Fibroblast of gingiva (primary cell): ENCODE results near the gene PPP1R26.
"Not testable (repeated sequence)": the region's sequence is repeated elsewhere in the genome, so short reads cannot be mapped to it uniquely, and the experiment has no call there.

Source experiments
- DNase-seq: peaks from one replicate; pipeline ENCODE4 v3.0.0-alpha.2; 2011; ENCODE audit warnings: low read depth

Gene PPP1R26

DNA sequence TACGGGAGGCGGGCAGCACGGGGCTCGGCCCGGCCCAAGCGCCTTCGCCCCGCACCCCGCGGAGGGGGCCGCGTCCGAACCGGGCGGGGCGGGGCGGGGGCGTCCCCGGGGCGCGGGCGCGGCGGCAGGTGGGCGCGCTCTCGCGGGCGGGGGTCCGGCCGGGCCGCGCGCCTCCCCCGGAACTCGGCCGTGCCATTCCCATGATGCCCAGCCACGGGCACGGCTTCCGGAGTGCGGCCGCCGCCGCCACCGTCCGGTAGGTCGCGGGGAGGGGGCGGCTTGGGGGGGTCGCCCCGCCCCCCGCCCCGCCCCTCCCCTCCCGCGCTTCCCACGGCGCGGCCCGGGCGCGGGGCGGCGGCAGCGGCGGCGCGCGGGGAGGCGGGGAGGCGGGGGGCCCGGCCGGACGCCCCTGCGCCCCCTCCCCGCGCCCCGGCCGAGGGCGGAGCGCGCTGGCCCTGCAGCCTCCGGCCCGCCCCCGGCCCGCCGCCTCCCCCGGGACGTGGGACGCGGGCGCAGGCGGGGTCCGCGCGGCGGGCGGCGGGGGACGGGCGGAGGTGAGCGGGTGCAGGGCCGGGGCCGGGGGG lies at the start of gene PPP1R26:
Gene PPP1R26 (plus strand): TSS at position 314 of the 584 bp plus-strand sequence. CDS start 4,729 bp downstream, outside the sequence.
- DNase-seq, result no peak

- no peak for DNase-seq
Observed at GRCh38 chr9:135437259-135437658, 42.3 kb upstream of the PPP1R26 start.

DNA sequence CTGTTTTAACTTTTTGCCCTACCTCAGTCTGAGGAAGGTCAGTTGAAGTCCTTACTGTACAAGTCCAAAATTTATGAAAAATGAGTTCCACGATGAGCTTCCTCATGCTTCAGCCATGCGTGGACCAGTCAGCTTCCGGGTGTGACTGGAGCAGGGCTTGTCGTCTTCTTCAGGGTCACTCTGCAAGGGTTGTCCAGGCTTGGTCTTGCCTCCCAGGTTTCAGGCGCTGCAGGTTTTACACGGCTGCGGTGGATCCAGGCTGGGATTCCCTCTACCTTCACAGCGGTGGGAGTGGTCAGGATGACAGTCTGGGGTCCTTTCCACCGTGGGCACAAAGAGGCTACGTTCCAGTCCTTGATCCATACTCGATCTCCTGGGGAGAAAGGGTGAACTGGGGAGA lies 41.9 kb upstream of the PPP1R26 start:
- not testable (repeated sequence) for DNase-seq

GRCh38 chr9:135438581-135439232 lies 40.9 kb upstream of the PPP1R26 start:
- not testable (repeated sequence) for DNase-seq

- not testable (repeated sequence) for DNase-seq
Observed at GRCh38 chr9:135439514-135439913, 40.1 kb upstream of the PPP1R26 start.

- DNase-seq, result no peak
Observed at GRCh38 chr9:135439916-135440315, 39.7 kb upstream of the PPP1R26 start.

GRCh38 chr9:135440620-135441019 lies 39.0 kb upstream of the PPP1R26 start:
- DNase-seq, result no peak

GRCh38 chr9:135441105-135442071 lies 38.2 kb upstream of the PPP1R26 start:
- not testable (repeated sequence) for DNase-seq

GRCh38 chr9:135442075-135442474 lies 37.5 kb upstream of the PPP1R26 start:
- DNase-seq, result no peak

GRCh38 chr9:135443797-135444425 lies 35.7 kb upstream of the PPP1R26 start:
- DNase-seq, result no peak

- no peak for DNase-seq
Observed at GRCh38 chr9:135447126-135447525, 32.5 kb upstream of the PPP1R26 start.

GRCh38 chr9:135448663-135449100 lies 30.9 kb upstream of the PPP1R26 start:
- DNase-seq, result no peak

DNA sequence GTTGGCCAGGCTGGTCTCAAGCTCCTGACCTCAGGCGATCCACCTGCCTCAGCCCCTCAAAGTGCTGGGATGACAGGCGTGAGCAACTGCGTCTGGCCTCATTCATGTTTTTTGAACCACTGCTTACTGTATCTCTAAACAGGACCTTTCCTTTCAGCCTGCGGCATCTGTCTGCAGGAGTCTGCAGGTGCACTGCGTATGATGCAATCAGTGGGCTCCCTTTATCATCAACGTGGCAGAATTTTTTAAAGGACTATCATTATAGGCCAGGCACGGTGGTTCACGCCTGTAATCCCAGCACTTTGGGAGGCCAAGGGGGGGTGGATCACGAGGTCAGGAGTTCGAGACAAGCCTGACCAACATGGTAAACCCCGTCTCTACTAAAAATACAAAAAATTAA lies 30.1 kb upstream of the PPP1R26 start:
- DNase-seq, result not testable (repeated sequence)

GRCh38 chr9:135450956-135451355 lies 28.6 kb upstream of the PPP1R26 start:
- DNase-seq, result no peak

- DNase-seq, result not testable (repeated sequence)
Observed at GRCh38 chr9:135451909-135452308, 27.7 kb upstream of the PPP1R26 start.

GRCh38 chr9:135454737-135455136 lies 24.8 kb upstream of the PPP1R26 start:
- no peak for DNase-seq

GRCh38 chr9:135455401-135456030 lies 24.1 kb upstream of the PPP1R26 start:
- DNase-seq, result no peak

DNA sequence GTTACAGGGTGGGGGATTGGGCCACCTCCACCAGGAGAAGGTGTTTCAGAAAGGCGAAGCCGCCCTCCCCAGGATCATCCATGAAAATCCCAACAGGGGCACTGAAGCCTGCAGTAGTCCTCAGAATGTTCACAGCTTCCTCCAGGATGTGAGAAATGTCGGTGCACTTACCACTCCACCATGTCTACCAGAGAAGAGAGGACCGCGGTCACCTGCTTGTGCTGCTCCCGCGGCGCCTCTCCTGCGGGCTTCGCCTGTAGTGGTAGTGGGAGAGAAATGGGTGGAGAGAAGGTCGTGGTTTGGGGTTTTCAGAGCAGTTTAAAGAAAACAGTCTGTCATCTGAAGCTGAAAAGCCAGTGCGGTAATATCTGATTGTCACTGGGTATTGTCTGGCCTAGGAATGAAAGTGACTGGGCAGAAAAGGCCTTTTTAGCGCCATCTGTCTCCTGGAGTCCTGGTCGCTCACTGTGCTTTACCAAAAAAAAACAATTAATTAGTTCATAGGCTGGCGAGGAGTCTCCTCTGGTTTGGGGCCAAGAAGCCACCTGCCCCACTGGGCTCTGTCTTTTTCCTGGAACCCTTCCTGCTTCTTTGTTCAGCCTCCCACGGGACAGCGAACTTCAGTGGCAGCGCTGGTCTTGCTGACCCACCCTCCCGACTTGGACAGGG lies 23.0 kb upstream of the PPP1R26 start:
- DNase-seq, result no peak

DNA sequence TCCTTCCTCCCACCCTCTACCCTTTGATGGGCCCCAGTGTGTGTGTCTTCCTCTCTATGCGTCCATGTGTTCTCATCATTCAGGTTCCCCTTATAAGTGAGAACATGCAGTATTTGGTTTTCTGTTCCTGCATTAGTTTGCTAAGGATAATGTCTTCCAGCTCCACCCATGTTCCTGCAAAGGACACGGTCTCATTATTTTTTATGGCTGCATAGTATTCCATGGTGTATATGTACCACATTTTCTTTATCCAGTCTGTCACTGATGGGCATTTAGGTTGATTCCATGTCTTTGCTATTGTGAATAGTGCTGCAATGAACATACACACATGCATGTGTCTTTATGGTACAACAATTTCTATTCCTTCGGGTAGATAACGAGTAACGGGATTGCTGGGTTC lies 21.1 kb upstream of the PPP1R26 start:
- not testable (repeated sequence) for DNase-seq

GRCh38 chr9:135461936-135462335 lies 17.6 kb upstream of the PPP1R26 start:
- no peak for DNase-seq

DNA sequence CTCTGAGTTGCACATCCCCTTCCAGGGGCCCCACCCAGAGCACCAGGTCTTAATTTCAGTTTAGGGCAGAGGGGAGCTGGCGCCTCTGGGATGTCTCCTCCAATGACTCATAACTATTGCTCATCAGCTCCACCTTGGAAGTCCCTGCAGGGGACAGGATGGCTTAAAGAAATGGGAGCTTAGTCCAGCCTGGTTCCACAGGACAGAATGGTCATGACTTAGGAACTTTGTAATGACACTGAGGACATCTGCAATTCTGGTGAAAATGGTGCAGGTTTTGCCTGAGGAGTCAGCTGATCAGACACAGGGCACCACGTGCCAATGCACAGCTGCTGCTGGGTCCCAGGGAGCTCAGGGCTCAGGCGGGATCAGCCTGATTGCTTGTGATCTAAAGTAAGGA lies 16.4 kb upstream of the PPP1R26 start:
- no peak for DNase-seq
